Lower leg skin (tissue), 4 donors: ENCODE results near the gene FCMR. TPM values are rescaled to one million over a fixed set of nuclear protein-coding genes. Genes with fewer than 3 reads are reported as not detected.

ENCODE experiments used
- DNase-seq, 2 donors: peaks; one replicate each; pipeline ENCODE4 v3.0.0-alpha.2; 2019; ENCODE audit warnings: low spot score in 2 of 2
- H3K4me3 ChIP-seq: fragments of 200-600 bp; sonication (generic); 2 replicates; pipeline ENCODE4 v1.5.1; 2017; ENCODE audit warnings: mild to moderate bottlenecking, low read depth; ENCODE audit not compliant: poor library complexity, severe bottlenecking
- CTCF ChIP-seq, 3 donors: fragments of 450-650 bp; IDR thresholded peaks; one replicate each; pipeline ENCODE4 v1.5.1; 2016; ENCODE audit warnings: antibody characterized with exemption in 3 of 3, mild to moderate bottlenecking in 3 of 3, moderate library complexity in 2 of 3
- POLR2A ChIP-seq, 2 donors: fragments of 450-650 bp; IDR thresholded peaks; one replicate each; pipeline ENCODE4 v1.6.1; 2016 to 2017; ENCODE audit warnings: antibody characterized with exemption in 2 of 2, mild to moderate bottlenecking in 1 of 2, moderate library complexity in 1 of 2
- WGBS, 2 donors: methylation state at CpG; one replicate each; pipeline ENCODE4 v1.1.5; 2018; 5-methylcytosine and 5-hydroxymethylcytosine counted together
- intact Hi-C: fragments of 100-400 bp; cut with DNase I; formaldehyde crosslinking; loops from one replicate; pipeline ENCODE4 v1.15.0; 2023; ENCODE audit warnings: low total_unique reads
- total RNA-seq, 4 donors: library from RNA; depleted of rRNA; stranded (reverse); fragments of >200 nt; gene quantifications; one replicate each; pipeline ENCODE4 v1.1.0, GENCODE V29; 2016

Gene FCMR
- total RNA-seq, 4 donors from 2014 or later, result 0.34 to 1.4 (median 1.3) TPM; not detected in 1

GRCh38 chr1:206960676-206961386 is 39.1 kb upstream of the FCMR start:
- WGBS, 2 donors, result 86 to 88% methylated on average over 6 of the region's 6 CpGs
- TF ChIP-seq CTCF (IDR thresholded peaks at IDR 0.05), result no peak
- no peak for TF ChIP-seq POLR2A (IDR thresholded peaks at IDR 0.05)
- intact Hi-C loops, result no loop called here
- H3K4me3 ChIP-seq, result no peak overlapping the region
- no peak for DNase-seq

- no peak overlapping the region for H3K4me3 ChIP-seq
- no peak for DNase-seq
- TF ChIP-seq CTCF (IDR thresholded peaks at IDR 0.05), result no peak
- TF ChIP-seq POLR2A (IDR thresholded peaks at IDR 0.05), result no peak
- WGBS, 2 donors, result 87 to 94% methylated on average over 2 of the region's 2 CpGs
- intact Hi-C loops, result no loop called here
Measured at GRCh38 chr1:206958144-206958543, 36.4 kb upstream of the FCMR start.

GRCh38 chr1:206957639-206958038 is 35.9 kb upstream of the FCMR start:
- intact Hi-C loops, result no loop called here
- TF ChIP-seq CTCF (IDR thresholded peaks at IDR 0.05), result no peak
- no peak for TF ChIP-seq POLR2A (IDR thresholded peaks at IDR 0.05)
- H3K4me3 ChIP-seq, result no peak overlapping the region
- DNase-seq, result no peak
- 82 to 88% methylated on average over 5 of the region's 5 CpGs for WGBS, 2 donors

GRCh38 chr1:206955476-206956451 is 34.0 kb upstream of the FCMR start:
- DNase-seq, result no peak
- H3K4me3 ChIP-seq, result no peak overlapping the region
- intact Hi-C loops, result no loop called here
- WGBS, 2 donors, result 51 to 53% methylated on average over 11 of the region's 11 CpGs
- TF ChIP-seq POLR2A (IDR thresholded peaks at IDR 0.05), result no peak
- no peak for TF ChIP-seq CTCF (IDR thresholded peaks at IDR 0.05)

- intact Hi-C loops, result no loop called here
- WGBS, 2 donors, result 75 to 76% methylated on average over 10 of the region's 10 CpGs
- H3K4me3 ChIP-seq, result no peak overlapping the region
- no peak for DNase-seq
- TF ChIP-seq POLR2A (IDR thresholded peaks at IDR 0.05), result no peak
- TF ChIP-seq CTCF (IDR thresholded peaks at IDR 0.05), result no peak
Measured at GRCh38 chr1:206954459-206955342, 33.0 kb upstream of the FCMR start.
